ENCODE data around the gene EPHX1. TPM values are rescaled to one million over a fixed set of nuclear protein-coding genes. Genes with fewer than 3 reads are reported as not detected.

The EPHX1 gene
- total RNA-seq, 2 donors from 2014 or later: 1.6 to 2.4 TPM

DNA sequence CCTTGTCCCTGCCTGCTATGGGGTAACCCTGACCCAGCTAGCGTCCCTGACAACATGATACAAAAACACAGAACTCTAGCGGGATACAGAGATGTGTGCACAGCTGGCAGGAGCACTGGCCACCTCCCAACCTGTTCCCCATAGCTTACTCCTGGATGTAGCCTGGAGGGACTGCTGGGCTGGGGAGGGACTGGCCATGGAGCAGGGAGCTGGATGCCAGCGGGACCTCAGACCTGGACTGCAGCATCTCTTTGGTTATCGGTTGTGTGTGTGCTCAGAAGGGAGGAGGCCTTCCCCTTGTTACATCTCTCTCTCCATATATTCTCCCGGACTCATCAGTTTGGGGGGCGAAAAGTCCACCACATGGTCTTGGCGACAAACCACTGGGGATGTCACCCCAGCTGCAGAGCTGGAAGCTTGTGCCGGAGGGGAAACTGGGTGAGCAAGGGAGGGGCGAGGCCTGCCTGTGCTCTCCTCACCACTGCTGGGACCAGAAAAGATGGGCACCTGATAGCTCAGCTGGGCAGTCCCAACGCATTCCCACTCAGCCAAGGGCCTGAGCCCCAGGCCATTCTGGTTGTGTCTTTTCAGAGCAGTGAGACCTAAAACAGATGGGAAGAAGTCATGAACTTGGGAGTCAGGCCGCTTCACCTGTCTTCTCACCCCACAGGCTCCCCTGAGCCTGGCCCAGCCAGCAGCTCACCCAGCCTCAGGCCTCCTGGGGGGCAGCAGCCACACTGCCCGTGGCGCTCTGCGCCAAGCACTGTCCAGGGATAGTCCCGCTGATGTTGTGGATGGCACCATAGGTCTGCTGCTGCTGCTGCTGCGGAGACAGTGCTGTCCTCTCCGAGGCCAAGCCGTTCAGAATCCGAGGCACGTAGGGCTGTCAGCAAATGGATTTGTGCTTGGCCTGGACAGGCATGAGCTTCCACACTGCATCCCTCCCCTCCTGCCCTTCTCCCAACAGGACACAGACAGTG lies 36.7 kb downstream of the EPHX1 start:
- H3K27me3 Mint-ChIP-seq: no peaks in the 10 kb centered on the region
- no peak overlapping the region for H3K27ac Mint-ChIP-seq
- H3K36me3 Mint-ChIP-seq: no peaks in the 10 kb centered on the region
- ATAC-seq (no peak), DNase-seq (ENCODE audit: low spot score) (no peak)
- H3K9me3 Mint-ChIP-seq: no peaks in the 10 kb centered on the region
- H3K4me3 Mint-ChIP-seq: no peak overlapping the region
- peaks cover 25 to 32% of the 10 kb centered on the region in 2 donors for H3K4me1 Mint-ChIP-seq (ENCODE audit: low read depth in 2 of 2)

DNA sequence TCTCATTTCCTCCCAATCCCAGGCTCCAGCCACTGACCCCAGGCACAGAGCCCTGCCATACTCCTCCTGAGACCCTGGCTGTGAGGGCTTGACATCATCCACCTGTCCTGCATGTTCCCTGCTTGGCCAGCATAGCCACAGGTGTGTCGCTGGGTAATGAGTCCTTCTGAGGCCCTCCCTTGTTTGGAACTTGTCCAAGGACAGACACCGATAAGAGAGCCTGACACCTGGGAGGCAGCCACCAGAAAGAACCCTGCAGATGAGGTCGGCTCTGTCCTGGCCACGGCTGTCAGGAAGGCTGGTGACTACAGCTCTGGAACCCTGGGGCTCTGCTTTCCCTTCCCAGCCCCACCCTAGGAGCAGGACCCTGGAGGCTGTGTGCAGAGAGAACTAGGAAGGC lies 37.7 kb downstream of the EPHX1 start:
- ATAC-seq (no peak), DNase-seq (ENCODE audit: low spot score) (no peak)
- Mint-ChIP-seq H3K4me3 (no peak overlapping the region), H3K9me3 (no peaks in the 10 kb centered on the region), H3K36me3 (no peaks in the 10 kb centered on the region), H3K27me3 (no peaks in the 10 kb centered on the region), H3K4me1 (ENCODE audit: low read depth in 2 of 2) (peaks cover 35 to 42% of the 10 kb centered on the region in 2 donors), H3K27ac (peak overlapping the region; percentile 57 to 83)

DNA sequence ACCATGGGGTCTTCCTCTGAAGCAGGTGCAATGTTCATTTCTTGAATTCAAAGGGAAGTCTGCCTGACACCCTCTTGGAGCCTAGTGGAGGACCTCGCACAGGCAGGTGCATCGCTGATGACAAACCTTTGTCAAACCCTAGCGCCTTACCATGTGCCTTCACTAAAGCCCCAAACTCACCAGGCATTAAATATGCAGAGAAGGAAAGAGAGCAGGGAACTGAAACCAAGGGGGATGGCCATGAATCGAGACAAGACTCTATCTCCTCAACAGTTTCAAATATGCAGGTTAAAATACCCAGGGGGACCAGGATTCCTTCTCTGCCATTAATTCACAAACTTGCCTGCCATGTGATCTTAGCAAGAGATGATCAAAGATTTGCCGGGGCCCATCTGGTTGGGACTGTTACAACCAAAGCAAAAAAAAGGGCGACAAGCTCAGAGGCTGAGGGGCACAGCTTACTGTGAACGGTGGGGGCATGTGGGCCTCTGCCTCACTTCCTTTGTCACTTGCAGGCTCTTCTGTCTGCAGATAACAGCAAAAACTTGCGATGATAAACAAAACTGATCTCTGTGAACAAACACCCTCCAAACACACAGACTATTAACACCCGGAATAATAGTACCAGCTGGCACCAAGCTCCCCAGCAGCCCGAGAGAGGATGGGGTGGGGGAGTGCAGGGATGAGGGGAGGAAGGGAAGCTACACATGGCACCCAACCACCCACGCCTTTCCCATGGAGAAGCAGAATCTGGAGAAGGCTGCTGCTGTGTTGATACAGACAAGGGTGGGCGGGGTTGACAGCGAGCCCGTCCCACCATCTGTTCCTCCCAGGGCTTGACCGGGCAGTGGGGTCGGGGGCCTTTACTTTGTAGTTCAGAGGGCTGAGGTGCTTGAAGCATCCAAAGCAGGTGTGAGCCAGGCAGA lies 38.4 kb downstream of the EPHX1 start:
- no peak for DNase-seq (ENCODE audit: low spot score)
- no peaks in the 10 kb centered on the region for H3K27me3 Mint-ChIP-seq
- H3K4me3 Mint-ChIP-seq: peak overlapping the region; percentile 59
- no peak for ATAC-seq
- peaks cover 35 to 45% of the 10 kb centered on the region in 2 donors for H3K4me1 Mint-ChIP-seq (ENCODE audit: low read depth in 2 of 2)
- no peaks in the 10 kb centered on the region for H3K9me3 Mint-ChIP-seq
- H3K36me3 Mint-ChIP-seq: no peaks in the 10 kb centered on the region
- peak overlapping the region; percentile 57 to 83 for H3K27ac Mint-ChIP-seq

DNA sequence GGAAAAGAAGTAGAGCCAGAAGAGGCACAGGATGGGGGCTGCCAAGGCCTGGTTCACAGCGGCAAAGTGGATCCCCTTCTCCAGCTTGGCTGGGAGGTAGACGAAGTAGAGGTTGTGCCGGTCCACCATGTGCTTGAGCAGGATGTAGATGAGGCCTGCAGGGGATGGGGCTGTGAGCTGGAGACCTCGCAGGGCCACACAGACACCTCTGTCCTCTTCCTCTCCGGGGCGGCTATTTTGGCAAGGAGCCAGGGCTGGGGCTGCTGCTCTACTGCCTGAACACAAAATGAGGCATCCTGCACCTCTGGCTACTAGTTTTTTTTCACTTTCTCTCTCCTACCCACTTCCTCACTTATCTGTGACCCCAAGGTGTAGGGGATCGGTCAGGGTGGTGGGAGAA lies 40.0 kb downstream of the EPHX1 start:
- Mint-ChIP-seq H3K27me3 (no peaks in the 10 kb centered on the region), H3K4me3 (peak overlapping the region; percentile 47), H3K27ac (peak overlapping the region in 1 of 2 donors; percentile 46), H3K36me3 (peaks cover 11% of the 10 kb centered on the region), H3K4me1 (ENCODE audit: low read depth in 2 of 2) (peaks cover 43 to 45% of the 10 kb centered on the region in 2 donors), H3K9me3 (no peaks in the 10 kb centered on the region)
- peak; percentile 67 to 68 for ATAC-seq
- peak; percentile 72 for DNase-seq (ENCODE audit: low spot score)

DNA sequence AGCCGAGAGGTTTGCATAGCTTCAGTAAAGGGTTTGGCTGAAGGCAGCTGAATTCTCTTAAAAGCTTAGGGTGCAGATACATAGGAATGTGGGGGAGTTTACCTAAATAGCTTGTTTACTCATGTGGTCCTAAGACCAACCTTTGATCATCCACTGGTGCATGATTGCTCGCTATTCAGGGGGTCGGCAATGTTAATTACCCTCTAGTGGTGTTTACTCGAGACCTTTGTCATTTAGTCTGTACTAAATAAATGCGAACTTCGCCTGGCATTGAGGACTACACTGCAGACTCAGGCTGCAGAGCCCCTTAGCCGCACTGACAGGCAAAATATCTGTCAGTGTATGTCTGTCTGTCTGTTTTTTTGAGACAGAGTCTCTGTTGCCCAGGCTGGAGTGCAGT lies 40.4 kb downstream of the EPHX1 start:
- no peak for ATAC-seq
- peak overlapping the region; percentile 47 for H3K4me3 Mint-ChIP-seq
- peak overlapping the region in 1 of 2 donors; percentile 46 for H3K27ac Mint-ChIP-seq
- H3K9me3 Mint-ChIP-seq: no peaks in the 10 kb centered on the region
- no peaks in the 10 kb centered on the region for H3K27me3 Mint-ChIP-seq
- peaks cover 43 to 45% of the 10 kb centered on the region in 2 donors for H3K4me1 Mint-ChIP-seq (ENCODE audit: low read depth in 2 of 2)
- peaks cover 11% of the 10 kb centered on the region for H3K36me3 Mint-ChIP-seq
- no peak for DNase-seq (ENCODE audit: low spot score)

DNA sequence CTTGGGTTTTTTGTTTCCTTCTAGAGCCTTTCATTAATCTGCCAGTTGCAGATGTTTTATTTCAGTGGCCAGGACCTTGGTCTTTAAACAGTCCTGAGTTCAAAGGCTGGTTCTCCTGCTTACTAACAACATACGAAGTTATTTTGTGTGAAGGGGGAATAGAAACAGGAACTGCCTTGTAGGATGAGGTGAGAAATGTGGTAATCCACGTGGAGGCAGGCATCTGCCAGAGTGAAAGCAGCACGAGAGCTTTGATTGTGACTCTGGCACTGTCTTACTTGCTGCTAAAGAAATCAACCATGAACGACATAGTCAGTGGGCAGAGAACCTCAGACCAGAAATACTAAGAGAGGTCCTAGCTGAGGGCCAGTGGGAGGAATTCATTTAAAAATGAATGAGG lies 41.9 kb downstream of the EPHX1 start:
- Mint-ChIP-seq H3K4me3 (no peak overlapping the region), H3K9me3 (no peaks in the 10 kb centered on the region), H3K27ac (peak overlapping the region in 1 of 2 donors; percentile 31), H3K4me1 (ENCODE audit: low read depth in 2 of 2) (peaks cover 43 to 49% of the 10 kb centered on the region in 2 donors), H3K36me3 (peaks cover 11% of the 10 kb centered on the region), H3K27me3 (no peaks in the 10 kb centered on the region)
- no peak for DNase-seq (ENCODE audit: low spot score)
- peak; percentile 54 to 62 for ATAC-seq

DNA sequence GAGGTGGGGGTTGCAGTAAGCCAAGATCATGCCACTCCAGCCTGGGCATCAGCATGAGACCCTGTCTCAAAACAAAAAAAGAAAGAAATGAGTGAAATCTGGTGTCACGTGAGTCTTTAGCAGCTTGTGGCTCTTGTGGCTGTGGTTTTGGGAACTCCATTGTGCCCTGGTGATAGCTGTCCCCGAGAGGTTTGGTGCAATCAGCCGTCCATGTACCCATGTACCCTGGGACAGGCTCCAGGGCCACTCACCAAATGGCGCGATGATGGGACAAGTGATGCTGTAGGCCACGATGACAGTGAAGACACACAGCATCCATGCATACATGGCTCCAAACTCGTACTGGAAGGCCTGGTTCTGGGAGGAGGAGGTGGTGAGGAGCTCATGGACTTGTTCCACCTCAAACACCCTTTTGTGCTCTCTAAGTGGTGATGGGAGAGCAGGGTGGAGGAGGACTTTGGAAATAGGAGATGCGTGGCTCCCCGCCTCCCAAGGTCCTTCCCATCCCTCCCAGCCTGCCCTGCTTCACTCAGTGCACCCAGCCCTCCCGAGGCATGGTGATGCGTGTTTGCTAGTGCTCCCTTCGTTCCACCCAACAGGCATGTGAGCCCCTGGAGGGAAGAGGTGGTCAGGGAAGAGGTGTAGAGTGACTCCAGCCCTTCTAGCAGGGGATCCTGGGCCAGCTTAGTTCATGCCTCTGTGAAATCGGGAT lies 42.6 kb downstream of the EPHX1 start:
- Mint-ChIP-seq H3K27me3 (no peaks in the 10 kb centered on the region), H3K4me3 (no peak overlapping the region), H3K9me3 (no peaks in the 10 kb centered on the region), H3K36me3 (peaks cover 11% of the 10 kb centered on the region), H3K4me1 (ENCODE audit: low read depth in 2 of 2) (peaks cover 43 to 46% of the 10 kb centered on the region in 2 donors), H3K27ac (peak overlapping the region in 1 of 2 donors; percentile 31)
- ATAC-seq (no peak), DNase-seq (ENCODE audit: low spot score) (no peak)

DNA sequence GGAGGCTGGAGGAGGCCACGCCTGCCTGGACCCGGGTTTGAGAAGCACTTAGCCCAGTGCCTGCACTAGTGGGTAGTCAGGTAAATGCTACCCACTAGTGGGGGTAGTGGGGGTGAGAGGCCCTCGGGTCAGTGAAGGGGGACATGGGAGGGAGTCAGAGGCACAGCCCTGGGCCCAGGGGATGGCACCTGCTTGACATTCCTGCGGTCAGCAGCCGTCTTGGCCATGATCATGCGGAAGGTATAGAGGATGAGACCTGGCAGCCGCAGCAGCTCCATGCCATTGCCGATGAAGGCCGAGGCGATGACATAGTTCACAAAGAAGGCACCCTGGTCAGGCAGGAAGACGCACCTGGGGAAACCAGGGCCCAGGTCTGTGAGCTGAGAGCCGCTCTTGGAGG lies 43.5 kb downstream of the EPHX1 start:
- ATAC-seq (no peak), DNase-seq (ENCODE audit: low spot score) (no peak)
- H3K9me3 Mint-ChIP-seq: no peaks in the 10 kb centered on the region
- H3K4me3 Mint-ChIP-seq: no peak overlapping the region
- H3K4me1 Mint-ChIP-seq (ENCODE audit: low read depth in 2 of 2): peaks cover 36 to 40% of the 10 kb centered on the region in 2 donors
- H3K27me3 Mint-ChIP-seq: no peaks in the 10 kb centered on the region
- peak overlapping the region in 1 of 2 donors; percentile 64 for H3K27ac Mint-ChIP-seq
- H3K36me3 Mint-ChIP-seq: peaks cover 11% of the 10 kb centered on the region

DNA sequence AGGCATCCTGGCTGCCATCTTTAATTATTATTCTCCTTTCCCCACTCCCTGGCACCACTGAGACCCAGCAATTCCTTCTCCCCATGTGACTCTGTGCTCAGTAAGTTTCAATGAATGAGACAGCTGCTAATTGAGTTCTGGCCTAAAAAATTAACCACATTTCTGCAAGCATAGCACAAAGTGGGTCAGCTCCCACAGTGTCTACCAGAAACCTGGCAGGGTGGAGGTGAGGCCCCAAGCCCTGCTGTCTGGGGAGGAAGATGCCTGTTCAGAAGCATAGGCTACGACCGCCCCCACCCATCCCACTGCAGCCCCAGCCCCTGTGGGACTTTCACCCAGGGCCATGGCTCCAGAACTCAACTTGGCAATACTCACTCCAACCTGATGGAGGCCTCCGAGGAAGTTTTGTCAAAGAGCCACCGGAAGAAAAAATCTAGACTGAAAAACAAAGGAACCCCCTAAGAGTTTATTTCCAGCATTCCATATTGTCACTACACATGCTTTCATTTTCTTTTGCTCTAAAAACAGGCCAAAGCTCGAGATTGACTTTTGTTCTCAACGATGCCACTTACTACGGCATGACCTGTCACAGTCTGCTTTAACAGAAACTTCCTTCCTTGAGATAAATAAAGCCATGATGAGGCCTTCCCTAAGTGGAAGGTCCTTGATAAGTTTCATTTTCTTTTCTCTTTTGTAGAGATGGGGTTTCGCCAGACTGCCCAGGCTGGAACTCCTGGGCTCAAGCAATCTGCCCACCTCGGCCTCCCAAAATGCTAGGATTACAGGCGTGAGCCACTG lies 45.8 kb downstream of the EPHX1 start:
- ATAC-seq (no peak), DNase-seq (ENCODE audit: low spot score) (no peak)
- Mint-ChIP-seq H3K27me3 (no peaks in the 10 kb centered on the region), H3K4me1 (ENCODE audit: low read depth in 2 of 2) (peaks cover 18 to 21% of the 10 kb centered on the region in 2 donors), H3K36me3 (peaks cover 11% of the 10 kb centered on the region), H3K4me3 (no peak overlapping the region), H3K9me3 (no peaks in the 10 kb centered on the region), H3K27ac (no peak overlapping the region)

DNA sequence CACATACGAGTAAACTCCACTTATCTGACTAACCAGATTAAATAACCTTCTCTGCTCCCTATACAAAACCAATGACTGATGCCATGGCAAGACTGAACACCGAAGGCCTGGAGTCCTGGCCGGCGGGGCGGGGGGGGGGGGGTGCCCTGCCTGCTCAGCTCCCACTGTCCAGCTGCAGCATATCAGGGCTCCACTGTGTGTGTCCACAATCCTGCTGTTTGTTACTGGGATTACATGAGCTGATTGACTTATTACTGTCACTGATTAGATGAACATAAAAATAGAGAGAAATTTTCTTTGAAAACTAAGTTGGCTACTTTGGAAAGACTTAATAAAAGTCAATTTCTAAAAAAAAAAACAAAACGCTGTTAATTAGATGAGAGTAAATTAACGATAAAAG lies 47.3 kb downstream of the EPHX1 start:
- Mint-ChIP-seq H3K27me3 (no peaks in the 10 kb centered on the region), H3K27ac (no peak overlapping the region), H3K4me1 (ENCODE audit: low read depth in 2 of 2) (peaks cover 11% of the 10 kb centered on the region in 2 donors), H3K4me3 (no peak overlapping the region), H3K36me3 (peaks cover 11% of the 10 kb centered on the region), H3K9me3 (no peaks in the 10 kb centered on the region)
- no peak for ATAC-seq
- no peak for DNase-seq (ENCODE audit: low spot score)

DNA sequence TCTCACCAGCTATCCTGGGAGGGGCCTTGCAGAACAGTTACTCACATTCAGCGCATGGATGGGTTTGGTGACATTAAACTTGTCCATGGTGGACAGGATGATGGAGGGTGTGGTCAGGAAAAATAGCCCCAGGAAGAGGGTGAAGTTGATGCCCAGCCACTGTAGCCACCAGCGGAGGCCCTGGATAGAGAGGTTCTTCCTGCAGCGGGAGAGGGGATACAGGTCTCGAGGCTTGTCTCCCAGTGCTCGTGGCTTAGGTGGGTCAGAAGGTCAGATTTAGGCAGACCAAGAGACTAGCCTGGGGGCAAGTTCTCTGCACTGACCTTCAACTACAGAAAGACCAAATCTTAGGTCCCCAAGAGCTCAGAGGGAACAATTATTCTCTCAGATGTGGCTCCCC lies 49.2 kb downstream of the EPHX1 start:
- ATAC-seq (no peak), DNase-seq (ENCODE audit: low spot score) (no peak)
- Mint-ChIP-seq H3K9me3 (no peaks in the 10 kb centered on the region), H3K36me3 (peaks cover 5% of the 10 kb centered on the region), H3K4me1 (ENCODE audit: low read depth in 2 of 2) (peaks cover 3 to 4% of the 10 kb centered on the region in 2 donors), H3K27me3 (no peaks in the 10 kb centered on the region), H3K4me3 (no peak overlapping the region), H3K27ac (no peak overlapping the region)

DNA sequence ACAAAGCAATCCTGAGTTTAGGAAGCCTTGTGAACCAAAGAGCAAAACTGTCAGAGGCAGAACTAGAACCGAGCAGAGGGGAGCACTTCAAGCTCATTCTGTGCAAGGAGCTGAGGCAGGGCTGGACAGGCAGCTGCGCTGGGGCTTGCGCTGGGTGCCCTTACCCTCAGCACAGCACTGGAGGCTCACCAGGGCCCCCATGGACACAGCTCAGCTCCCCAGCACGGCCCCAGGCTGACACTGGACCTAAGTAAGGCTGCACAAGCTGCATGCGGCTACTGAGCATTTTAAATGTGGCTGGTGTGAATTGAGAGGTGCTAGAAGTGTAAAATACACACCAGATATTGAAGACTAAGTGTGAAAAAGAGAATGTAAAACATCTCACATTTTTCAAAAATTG lies 50.2 kb downstream of the EPHX1 start:
- Mint-ChIP-seq H3K27ac (no peak overlapping the region), H3K4me3 (no peak overlapping the region), H3K27me3 (no peaks in the 10 kb centered on the region), H3K4me1 (ENCODE audit: low read depth in 2 of 2) (peaks cover 0 to 4% of the 10 kb centered on the region in 2 donors), H3K9me3 (no peaks in the 10 kb centered on the region), H3K36me3 (no peaks in the 10 kb centered on the region)
- DNase-seq (ENCODE audit: low spot score) (no peak), ATAC-seq (no peak)

Measured in natural killer cell treated with Interleukin-12 subunit alpha and Interleukin-12 subunit beta and Interleukin-15 and Interleukin-18, amount 100 ng/mL, for 72 hours (primary cell).